ENCODE results near the gene TP53TG5. TPM values are rescaled to one million over a fixed set of nuclear protein-coding genes. Genes with fewer than 3 reads are reported as not detected.
"Not testable (repeated sequence)": the region's sequence is repeated elsewhere in the genome, so short reads cannot be mapped to it uniquely, and the experiment has no call there.

TP53TG5 gene
- total RNA-seq, 2 experiments from 2014 or later, result 0.40 to 0.80 TPM

GRCh38 chr20:45354423-45355208 lies 23.5 kb downstream of the TP53TG5 start:
- ChIA-PET CTCF (interaction anchor here (0.6 to 1.8 kb wide), 12 partner anchors 8 to 259 kb away, joined by 3 to 7 read pairs (median 4); partner anchors contain the start of gene SYS1), POLR2A (interaction anchor here (0.6 to 0.9 kb wide), 2 partner anchors 19 to 61 kb away, joined by 3 read pairs; partner anchors contain the start of gene PIGT)
- peaks cover 54% of the 10 kb centered on the region for H3K4me1 Mint-ChIP-seq
- peak overlapping the region; percentile 33 for H3K4me3 Mint-ChIP-seq
- no peaks in the 10 kb centered on the region for H3K27me3 Mint-ChIP-seq
- ATAC-seq (peak; percentile 26), DNase-seq (peak; percentile 45)
- no peaks in the 10 kb centered on the region for H3K9me3 Mint-ChIP-seq (ENCODE audit: low read depth)
- no peaks in the 10 kb centered on the region for H3K36me3 Mint-ChIP-seq (ENCODE audit: low read depth)
- intact Hi-C loops (cut with DNase I, micrococcal nuclease), result loop anchor here (1.0 to 10.0 kb wide), 3 partner anchors 9 to 530 kb away; partner anchors contain the start of genes SPATA25 (in 1 of the 2), SYS1 (in 1 of the 2) and ZSWIM1 (in 1 of the 2)
- peak overlapping the region; percentile 92 for H3K27ac Mint-ChIP-seq

DNA sequence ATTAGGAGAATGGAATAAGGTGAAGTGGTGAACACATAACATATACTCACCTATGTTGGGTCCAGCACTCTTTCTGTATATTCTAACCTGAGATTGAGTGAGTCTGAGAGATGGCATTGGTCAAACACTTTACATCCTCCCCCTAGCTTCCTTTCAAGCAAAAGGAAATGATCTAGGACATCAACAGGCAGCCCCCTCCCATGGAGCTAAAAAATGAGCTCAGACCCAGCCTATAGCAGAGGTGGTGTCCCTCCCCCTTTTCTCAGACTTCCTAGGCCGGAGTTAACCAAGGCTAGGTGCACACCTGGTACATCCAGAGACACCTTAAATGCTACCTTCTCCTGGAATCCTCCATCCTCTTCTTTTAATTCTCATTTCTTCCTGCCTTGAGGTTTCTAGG lies 24.4 kb downstream of the TP53TG5 start:
- CTCF ChIA-PET, result interaction anchor here (0.6 to 2.0 kb wide), 4 partner anchors 9 to 60 kb away, joined by 3 to 7 read pairs (median 4); partner anchors contain the start of gene SYS1
- H3K27me3 Mint-ChIP-seq, result no peaks in the 10 kb centered on the region
- POLR2A ChIA-PET, result no interaction called here
- H3K9me3 Mint-ChIP-seq (ENCODE audit: low read depth), result no peaks in the 10 kb centered on the region
- peak overlapping the region; percentile 92 for H3K27ac Mint-ChIP-seq
- H3K4me3 Mint-ChIP-seq, result no peak overlapping the region
- intact Hi-C loops (cut with DNase I, micrococcal nuclease), result loop anchor here in 1 of 2 experiments (2.0 to 10.0 kb wide), 2 partner anchors 399 to 531 kb away; partner anchors contain the start of genes SPATA25 and ZSWIM1
- ATAC-seq (no peak), DNase-seq (no peak)
- H3K4me1 Mint-ChIP-seq, result peaks cover 54% of the 10 kb centered on the region
- H3K36me3 Mint-ChIP-seq (ENCODE audit: low read depth), result no peaks in the 10 kb centered on the region

GRCh38 chr20:45352729-45353128 lies 25.4 kb downstream of the TP53TG5 start:
- ATAC-seq (no peak), DNase-seq (no peak)
- Mint-ChIP-seq H3K4me1 (peaks cover 49% of the 10 kb centered on the region), H3K4me3 (no peak overlapping the region), H3K27me3 (no peaks in the 10 kb centered on the region), H3K27ac (no peak overlapping the region), H3K9me3 (ENCODE audit: low read depth) (no peaks in the 10 kb centered on the region), H3K36me3 (ENCODE audit: low read depth) (no peaks in the 10 kb centered on the region)
- ChIA-PET POLR2A (interaction anchor here (0.6 kb wide), 1 partner anchor 15 kb away, joined by 5 read pairs; no protein-coding TSS in a partner anchor), CTCF (interaction anchor here (0.7 to 2.0 kb wide), 11 partner anchors 8 to 418 kb away, joined by 3 to 7 read pairs (median 4); partner anchors contain the start of gene SYS1)
- intact Hi-C loops (cut with DNase I, micrococcal nuclease), result loop anchor here in 1 of 2 experiments (10.0 kb wide), 1 partner anchor 532 kb away; the partner anchor contains the start of genes SPATA25 and ZSWIM1

GRCh38 chr20:45350795-45351194 lies 27.3 kb downstream of the TP53TG5 start:
- ATAC-seq, CTCF ChIA-PET: not testable (repeated sequence)
- peaks cover 53% of the 10 kb centered on the region for H3K4me1 Mint-ChIP-seq

DNA sequence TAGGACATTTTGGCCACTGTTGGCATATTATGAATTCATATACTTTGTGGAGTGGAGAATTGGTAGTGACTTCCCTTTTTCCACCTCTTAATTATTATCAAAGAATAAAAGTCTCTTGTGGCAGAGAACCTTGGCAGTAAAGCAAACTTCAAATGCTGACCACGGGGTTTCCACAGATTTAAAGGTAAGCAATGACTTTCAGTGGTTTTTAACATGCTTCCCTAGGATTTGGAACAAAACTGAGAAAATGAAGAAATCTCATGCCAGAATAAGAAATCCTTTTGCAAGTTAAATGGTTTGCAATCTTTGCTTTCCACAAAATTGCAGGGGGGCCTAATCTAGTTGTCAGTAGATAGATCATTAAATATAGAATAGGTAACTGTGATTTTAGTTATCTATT lies 27.9 kb downstream of the TP53TG5 start:
- no peak for DNase-seq
- POLR2A ChIA-PET, result no interaction called here

More at GRCh38 chr20:45350795-45351194, 27.3 kb downstream of the TP53TG5 start:
- H3K36me3 Mint-ChIP-seq (ENCODE audit: low read depth); H3K27ac Mint-ChIP-seq; POLR2A ChIA-PET; H3K4me3 Mint-ChIP-seq; DNase-seq; H3K9me3 Mint-ChIP-seq (ENCODE audit: low read depth); H3K27me3 Mint-ChIP-seq: not testable (repeated sequence)
- intact Hi-C loops (cut with DNase I, micrococcal nuclease), result loop anchor here in 1 of 2 experiments (10.0 kb wide), 1 partner anchor 534 kb away; the partner anchor contains the start of genes SPATA25 and ZSWIM1

GRCh38 chr20:45347936-45348778 lies 30.0 kb downstream of the TP53TG5 start, which contains the start of gene SDC4:
Gene SDC4, minus strand, starts transcription at chr20:45348424. Its CDS starts 40 bp downstream, at chr20:45348384.
- ChIA-PET POLR2A (interaction anchor here (0.6 to 1.3 kb wide), 4 partner anchors 13 to 83 kb away, joined by 3 to 7 read pairs (median 4); partner anchors contain the start of gene SYS1), CTCF (interaction anchor here (0.7 to 7.1 kb wide), 6 partner anchors 13 to 120 kb away, joined by 4 to 45 read pairs (median 8); partner anchors contain the start of gene SYS1)
- ATAC-seq (peak; percentile 81), DNase-seq (peak; percentile 79)
- Mint-ChIP-seq H3K4me1 (peaks cover 44% of the 10 kb centered on the region), H3K9me3 (ENCODE audit: low read depth) (no peaks in the 10 kb centered on the region), H3K27ac (peak within 1 kb of the TSS; percentile 81), H3K4me3 (peak within 1 kb of the TSS; percentile 82), H3K36me3 (ENCODE audit: low read depth) (peaks cover 3% of the 10 kb centered on the region), H3K27me3 (peaks cover 3% of the 10 kb centered on the region)
- intact Hi-C loops (cut with DNase I, micrococcal nuclease), result loop anchor here (1.0 to 2.0 kb wide), 4 partner anchors 15 to 381 kb away; partner anchors contain the start of genes SYS1 (in 2 of the 2) and STK4 (in 1 of the 2)

More for the DNA sequence above, 27.9 kb downstream of the TP53TG5 start:
- Mint-ChIP-seq H3K36me3 (ENCODE audit: low read depth) (peaks cover 3% of the 10 kb centered on the region), H3K9me3 (ENCODE audit: low read depth) (no peaks in the 10 kb centered on the region), H3K4me3 (no peak overlapping the region), H3K27me3 (peaks cover 3% of the 10 kb centered on the region), H3K4me1 (peaks cover 51% of the 10 kb centered on the region), H3K27ac (no peak overlapping the region)
- intact Hi-C loops (cut with DNase I, micrococcal nuclease), result loop anchor here in 1 of 2 experiments (10.0 kb wide), 1 partner anchor 535 kb away; the partner anchor contains the start of genes SPATA25 and ZSWIM1
- CTCF ChIA-PET, result no interaction called here
- ATAC-seq, result no peak

DNA sequence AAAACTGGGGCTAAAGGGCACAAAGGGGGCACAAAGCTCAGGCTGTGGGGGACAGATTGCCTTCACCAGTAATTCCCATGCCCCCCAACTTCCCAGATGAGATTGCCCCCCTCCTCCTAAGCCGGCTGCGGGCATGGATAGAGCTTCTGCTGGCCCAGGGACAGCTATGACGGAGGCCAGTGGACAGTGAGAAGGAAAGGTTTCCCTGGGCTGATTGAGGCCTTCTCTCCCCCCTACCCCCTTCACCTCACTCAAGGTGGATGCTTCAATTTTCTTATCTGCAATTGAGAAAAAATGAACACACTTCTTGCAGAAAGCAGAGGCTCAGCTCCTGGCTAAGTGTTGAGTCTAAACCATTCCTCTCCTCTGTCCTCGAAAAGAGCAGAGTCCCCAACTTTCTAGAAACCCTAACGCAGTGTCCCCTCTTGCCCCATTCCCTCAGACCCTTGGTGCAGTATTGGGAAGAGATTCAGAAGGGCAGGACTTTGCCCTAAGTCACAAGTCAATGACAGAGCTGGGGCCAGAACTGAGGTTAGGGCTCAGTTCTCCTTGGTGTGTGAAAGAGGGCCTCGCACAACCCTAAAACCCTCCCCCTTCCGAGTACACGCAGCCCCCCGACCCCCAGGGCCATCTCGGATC lies 30.7 kb downstream of the TP53TG5 start:
- no peaks in the 10 kb centered on the region for H3K9me3 Mint-ChIP-seq (ENCODE audit: low read depth)
- H3K27ac Mint-ChIP-seq, result peak overlapping the region; percentile 81
- peaks cover 3% of the 10 kb centered on the region for H3K27me3 Mint-ChIP-seq
- no peak for DNase-seq
- H3K4me3 Mint-ChIP-seq, result peak overlapping the region; percentile 82
- intact Hi-C loops (cut with DNase I, micrococcal nuclease), result no loop called here
- ChIA-PET POLR2A (interaction anchor here (0.6 to 1.3 kb wide), 4 partner anchors 9 to 90 kb away, joined by 3 to 6 read pairs (median 5); no protein-coding TSS in a partner anchor), CTCF (interaction anchor here (0.7 to 7.1 kb wide), 5 partner anchors 14 to 120 kb away, joined by 4 to 45 read pairs (median 10); partner anchors contain the start of gene SYS1)
- ATAC-seq, result peak; percentile 33
- H3K36me3 Mint-ChIP-seq (ENCODE audit: low read depth), result peaks cover 6% of the 10 kb centered on the region
- peaks cover 42% of the 10 kb centered on the region for H3K4me1 Mint-ChIP-seq

- Mint-ChIP-seq H3K36me3 (ENCODE audit: low read depth) (peaks cover 6% of the 10 kb centered on the region), H3K27me3 (peaks cover 3% of the 10 kb centered on the region), H3K4me1 (peaks cover 42% of the 10 kb centered on the region), H3K27ac (no peak overlapping the region), H3K9me3 (ENCODE audit: low read depth) (no peaks in the 10 kb centered on the region), H3K4me3 (peak overlapping the region; percentile 82)
- ATAC-seq (no peak), DNase-seq (no peak)
- CTCF ChIA-PET, result interaction anchor here (1.6 to 7.1 kb wide), 3 partner anchors 14 to 90 kb away, joined by 10 to 45 read pairs (median 11); partner anchors contain the start of gene SYS1
- POLR2A ChIA-PET, result interaction anchor here (1.1 to 1.3 kb wide), 3 partner anchors 16 to 90 kb away, joined by 3 to 6 read pairs (median 3); partner anchors contain the start of gene SYS1
- intact Hi-C loops (cut with DNase I, micrococcal nuclease), result loop anchor here in 1 of 2 experiments (1.0 kb wide), 1 partner anchor 490 kb away; no protein-coding TSS in a partner anchor
Observed at GRCh38 chr20:45346851-45347250, 31.3 kb downstream of the TP53TG5 start.

DNA sequence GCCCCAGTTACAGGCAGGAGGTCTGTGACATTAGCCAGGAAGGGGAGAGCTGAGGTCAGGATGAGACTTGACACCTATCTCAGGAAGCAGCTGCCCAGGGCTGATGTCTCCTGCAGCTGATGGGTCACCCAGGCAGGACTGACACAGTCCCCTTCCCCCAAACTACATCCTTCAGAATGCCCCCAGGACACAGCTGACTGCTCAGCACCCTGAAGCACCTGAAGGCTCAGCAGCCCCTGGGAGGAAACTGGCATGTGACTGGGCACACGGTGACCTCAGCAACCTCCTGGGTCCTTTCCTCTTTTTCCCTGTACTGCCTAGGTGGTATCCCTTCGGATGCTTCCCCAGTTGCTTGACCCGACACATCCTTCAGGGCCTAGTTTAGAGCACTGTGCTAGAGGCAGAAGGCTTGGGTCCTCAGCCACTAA lies 31.8 kb downstream of the TP53TG5 start:
- intact Hi-C loops (cut with DNase I, micrococcal nuclease), result loop anchor here in 1 of 2 experiments (1.0 kb wide), 1 partner anchor 491 kb away; no protein-coding TSS in a partner anchor
- Mint-ChIP-seq H3K4me3 (peak overlapping the region; percentile 82), H3K27me3 (peaks cover 3% of the 10 kb centered on the region), H3K36me3 (ENCODE audit: low read depth) (peaks cover 6% of the 10 kb centered on the region), H3K27ac (no peak overlapping the region), H3K4me1 (peaks cover 42% of the 10 kb centered on the region), H3K9me3 (ENCODE audit: low read depth) (no peaks in the 10 kb centered on the region)
- ATAC-seq (no peak), DNase-seq (no peak)
- ChIA-PET POLR2A (interaction anchor here (1.1 to 1.3 kb wide), 2 partner anchors 17 to 91 kb away, joined by 3 to 6 read pairs; partner anchors contain the start of gene SYS1), CTCF (interaction anchor here (0.7 to 7.1 kb wide), 4 partner anchors 15 to 91 kb away, joined by 3 to 45 read pairs (median 10); partner anchors contain the start of gene SYS1)

Measured in activated CD4-positive, alpha-beta T cell treated with anti-CD3 and anti-CD28 coated beads for 36 hours (primary cell).